Measurements from ENCODE around the gene C1orf115. TPM values are rescaled to one million over a fixed set of nuclear protein-coding genes. Genes with fewer than 3 reads are reported as not detected.

C1orf115 gene
- total and polyA plus RNA-seq, 2 of the 4 experiments (the other 2 are of a cell fraction) = 0.07 to 0.18 TPM

DNA sequence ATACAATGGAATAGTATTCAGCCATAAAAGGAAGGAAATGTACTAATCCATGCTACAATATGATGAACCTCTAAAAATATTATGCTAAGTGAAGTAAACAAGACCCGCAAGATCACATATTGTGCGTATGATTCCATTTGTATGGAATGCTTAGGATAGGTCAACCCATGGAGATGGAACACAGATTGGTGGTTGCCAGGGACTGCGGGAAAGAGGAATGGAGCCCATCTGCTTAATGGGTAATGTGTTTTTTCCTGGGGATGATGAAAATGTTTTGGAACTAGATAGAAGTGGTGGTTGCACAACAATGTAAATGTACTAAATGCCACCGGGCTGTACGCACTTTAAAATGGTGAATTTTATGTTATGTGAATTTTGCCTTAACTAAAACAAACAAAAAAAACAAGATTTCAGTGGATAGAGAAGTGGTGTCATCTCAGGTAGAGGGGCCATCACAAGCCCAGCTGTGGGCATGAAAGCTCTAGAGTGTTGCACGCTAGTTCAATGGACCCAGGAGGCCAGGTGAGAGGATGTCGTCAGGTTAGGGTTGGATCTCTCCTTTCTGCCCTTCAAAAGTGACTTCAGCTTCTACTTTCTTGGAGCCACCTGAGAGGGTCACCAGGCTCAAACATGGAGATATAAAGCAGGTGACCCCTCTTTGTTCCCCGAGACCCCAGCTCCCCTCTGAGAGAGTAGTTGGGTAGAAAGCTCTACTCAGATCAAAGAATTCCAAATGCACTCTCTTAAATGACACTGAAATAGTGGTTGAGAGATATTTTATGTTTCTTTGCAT lies 2.5 kb downstream of the C1orf115 start (continued):
- TF ChIP-seq FOS (IDR thresholded peaks at IDR 0.05; ENCODE audit: low read depth, low read length) = no peak

DNA sequence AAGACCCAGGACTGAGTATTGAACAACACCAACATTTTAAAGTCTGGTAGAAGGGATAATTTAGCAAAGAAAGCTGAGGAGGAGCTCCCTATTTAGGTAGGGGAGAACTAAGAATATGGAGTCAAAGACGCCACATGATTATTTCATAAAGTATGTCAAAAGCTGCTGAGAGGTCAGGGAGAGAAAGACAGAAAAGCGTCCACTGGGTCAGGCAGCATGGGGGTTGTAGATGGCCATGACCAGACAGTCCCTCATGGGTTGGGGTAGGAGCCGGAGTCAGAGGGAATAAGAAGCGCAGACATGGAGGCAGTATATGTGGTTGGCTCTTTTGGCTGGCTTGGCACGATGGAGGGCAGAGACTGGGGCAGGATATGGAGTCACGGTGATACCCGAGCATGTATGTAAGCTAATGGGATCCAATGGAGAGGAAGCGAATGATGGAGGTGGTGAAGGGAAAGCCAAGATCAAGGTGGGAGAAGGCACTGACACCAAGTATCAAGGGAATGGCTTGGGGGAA lies 4.8 kb downstream of the C1orf115 start:
- no peak overlapping the region for H2BK20ac ChIP-seq (ENCODE audit: low read depth, low read length)
- H4K91ac ChIP-seq (ENCODE audit: insufficient read depth, low read depth, low read length) = no peak overlapping the region
- no peak overlapping the region for H3K4me3 ChIP-seq (ENCODE audit: insufficient read depth, low read depth, low read length)
- no peak overlapping the region for H2BK5ac ChIP-seq (ENCODE audit: low read depth, low read length, poor library complexity, severe bottlenecking)
- no peak overlapping the region for H3K9ac ChIP-seq (ENCODE audit: low read depth, low read length)
- H3K4ac ChIP-seq (ENCODE audit: low read depth, low read length) = no peak overlapping the region
- H3K23ac ChIP-seq (ENCODE audit: low read depth, low read length) = no peak overlapping the region
- H2AFZ ChIP-seq (replicated peaks; ENCODE audit: low read length, poor library complexity) = no peak overlapping the region
- no peak overlapping the region for H3K14ac ChIP-seq (replicated peaks; ENCODE audit: low read depth, low read length)
- BruUV-seq (replicated peaks) = no TSS peak
- H3K9me1 ChIP-seq (ENCODE audit: insufficient read depth, low read length) = no peaks in the 10 kb centered on the region; the same call in 1 of the 2 replicates
- no peak overlapping the region for H2BK120ac ChIP-seq (ENCODE audit: low read depth, low read length)
- dilution Hi-C loops (cut with HindIII; ENCODE audit: low sequenced_read_pairs, unreplicated experiment) = no loop called here
- no peak overlapping the region for H2BK15ac ChIP-seq (ENCODE audit: low read depth, low read length)
- WGBS, 2 experiments (ENCODE audit: extremely low coverage in 2 of 2, insufficient read length in 1 of 2) = 85% methylated on average over 7 of the region's 8 CpGs; no CpG with 5 or more reads in 1 of the 2 experiments
- H3K18ac ChIP-seq (ENCODE audit: low read depth, low read length) = no peak overlapping the region
- in situ Hi-C loops (cut with MboI; ENCODE audit: low sequenced_read_pairs) = no loop called here
- no peaks in the 10 kb centered on the region for H4K20me1 ChIP-seq (ENCODE audit: insufficient read depth, low read length)
- ChIA-PET POLR2A (ENCODE audit: unreplicated experiment) (no interaction called here), CTCF (no interaction called here)
- no peak overlapping the region for H4K5ac ChIP-seq (ENCODE audit: low read depth, low read length)
- no peak overlapping the region for H3K4me2 ChIP-seq (ENCODE audit: low read depth, low read length)
- no peaks in the 10 kb centered on the region for H3K9me3 ChIP-seq (ENCODE audit: control insufficient read depth, insufficient read depth, low read length)
- DNase-seq (no peak), ATAC-seq (ENCODE audit: low read depth) (no peak)
- H3K56ac ChIP-seq (ENCODE audit: extremely low read depth, insufficient read depth, low read length) = no peak overlapping the region
- H3K27ac ChIP-seq (ENCODE audit: insufficient read depth, low read length) = no peak overlapping the region
- H2AK9ac ChIP-seq (replicated peaks; ENCODE audit: low read depth, low read length, poor library complexity) = no peak overlapping the region
- no peak overlapping the region for H4K8ac ChIP-seq (ENCODE audit: low read depth in 2 of 2, low read length in 2 of 2)
- peaks cover 36% of the 10 kb centered on the region for H3K27me3 ChIP-seq (ENCODE audit: control insufficient read depth, insufficient read depth, low read length)
- H3K36me3 ChIP-seq (ENCODE audit: control insufficient read depth, insufficient read depth, low read length) = no peaks in the 10 kb centered on the region
- H3K79me1 ChIP-seq (ENCODE audit: low read depth in 1 of 2, low read length in 2 of 2) = no peaks in the 10 kb centered on the region
- intact Hi-C loops (cut with micrococcal nuclease) = no loop called here
- no peaks in the 10 kb centered on the region for H3K4me1 ChIP-seq (ENCODE audit: control insufficient read depth, insufficient read depth, low read length)
- no peak overlapping the region for H2AK5ac ChIP-seq (ENCODE audit: low read depth, low read length)
- TF ChIP-seq MXI1 (IDR thresholded peaks at IDR 0.05; ENCODE audit: borderline replicate concordance, low read depth, low read length) (no peak), CEBPB (IDR thresholded peaks at IDR 0.05; ENCODE audit: low read depth, low read length) (no peak), FOS (IDR thresholded peaks at IDR 0.05; ENCODE audit: low read depth, low read length) (no peak), BHLHE40 (IDR thresholded peaks at IDR 0.05; ENCODE audit: low read depth, low read length) (no peak), POLR2A (IDR thresholded peaks at IDR 0.05; ENCODE audit: low read depth, low read length) (no peak), RCOR1 (IDR thresholded peaks at IDR 0.05; ENCODE audit: insufficient replicate concordance, low read length) (no peak), MAZ (IDR thresholded peaks at IDR 0.05; ENCODE audit: borderline replicate concordance, low read depth, low read length) (no peak), NFE2L2 (IDR thresholded peaks at IDR 0.05; ENCODE audit: low read depth, low read length) (no peak), RAD21 (IDR thresholded peaks at IDR 0.05; ENCODE audit: low read length) (no peak), RFX5 (IDR thresholded peaks at IDR 0.05; ENCODE audit: low read depth, low read length) (no peak)
- TF ChIP-seq, protein P1, sequence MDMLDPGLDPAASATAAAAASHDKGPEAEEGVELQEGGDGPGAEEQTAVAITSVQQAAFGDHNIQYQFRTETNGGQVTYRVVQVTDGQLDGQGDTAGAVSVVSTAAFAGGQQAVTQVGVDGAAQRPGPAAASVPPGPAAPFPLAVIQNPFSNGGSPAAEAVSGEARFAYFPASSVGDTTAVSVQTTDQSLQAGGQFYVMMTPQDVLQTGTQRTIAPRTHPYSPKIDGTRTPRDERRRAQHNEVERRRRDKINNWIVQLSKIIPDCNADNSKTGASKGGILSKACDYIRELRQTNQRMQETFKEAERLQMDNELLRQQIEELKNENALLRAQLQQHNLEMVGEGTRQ (IDR thresholded peaks at IDR 0.05; ENCODE audit: low read depth, low read length) = no peak
- TF ChIP-seq, protein P2, sequence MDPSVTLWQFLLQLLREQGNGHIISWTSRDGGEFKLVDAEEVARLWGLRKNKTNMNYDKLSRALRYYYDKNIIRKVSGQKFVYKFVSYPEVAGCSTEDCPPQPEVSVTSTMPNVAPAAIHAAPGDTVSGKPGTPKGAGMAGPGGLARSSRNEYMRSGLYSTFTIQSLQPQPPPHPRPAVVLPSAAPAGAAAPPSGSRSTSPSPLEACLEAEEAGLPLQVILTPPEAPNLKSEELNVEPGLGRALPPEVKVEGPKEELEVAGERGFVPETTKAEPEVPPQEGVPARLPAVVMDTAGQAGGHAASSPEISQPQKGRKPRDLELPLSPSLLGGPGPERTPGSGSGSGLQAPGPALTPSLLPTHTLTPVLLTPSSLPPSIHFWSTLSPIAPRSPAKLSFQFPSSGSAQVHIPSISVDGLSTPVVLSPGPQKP (IDR thresholded peaks at IDR 0.05; ENCODE audit: borderline replicate concordance, low read depth, low read length) = no peak
- TF ChIP-seq, protein P3, sequence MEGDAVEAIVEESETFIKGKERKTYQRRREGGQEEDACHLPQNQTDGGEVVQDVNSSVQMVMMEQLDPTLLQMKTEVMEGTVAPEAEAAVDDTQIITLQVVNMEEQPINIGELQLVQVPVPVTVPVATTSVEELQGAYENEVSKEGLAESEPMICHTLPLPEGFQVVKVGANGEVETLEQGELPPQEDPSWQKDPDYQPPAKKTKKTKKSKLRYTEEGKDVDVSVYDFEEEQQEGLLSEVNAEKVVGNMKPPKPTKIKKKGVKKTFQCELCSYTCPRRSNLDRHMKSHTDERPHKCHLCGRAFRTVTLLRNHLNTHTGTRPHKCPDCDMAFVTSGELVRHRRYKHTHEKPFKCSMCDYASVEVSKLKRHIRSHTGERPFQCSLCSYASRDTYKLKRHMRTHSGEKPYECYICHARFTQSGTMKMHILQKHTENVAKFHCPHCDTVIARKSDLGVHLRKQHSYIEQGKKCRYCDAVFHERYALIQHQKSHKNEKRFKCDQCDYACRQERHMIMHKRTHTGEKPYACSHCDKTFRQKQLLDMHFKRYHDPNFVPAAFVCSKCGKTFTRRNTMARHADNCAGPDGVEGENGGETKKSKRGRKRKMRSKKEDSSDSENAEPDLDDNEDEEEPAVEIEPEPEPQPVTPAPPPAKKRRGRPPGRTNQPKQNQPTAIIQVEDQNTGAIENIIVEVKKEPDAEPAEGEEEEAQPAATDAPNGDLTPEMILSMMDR (conservative IDR thresholded peaks at IDR 0.05; ENCODE audit: low read depth, low read length) = no peak
